ENCODE data around the gene VPS13A.
"Not testable (repeated sequence)": the region's sequence is repeated elsewhere in the genome, so short reads cannot be mapped to it uniquely, and the experiment has no call there.

- not testable (repeated sequence) for TF ChIP-seq STAT6 (CRISPR knock-in tag; conservative IDR thresholded peaks at IDR 0.05; ENCODE audit: low read depth); TCF7 (CRISPR knock-in tag; IDR thresholded peaks at IDR 0.05; ENCODE audit: low read depth); CTCF (IDR thresholded peaks at IDR 0.05); FOXJ3 (CRISPR knock-in tag; IDR thresholded peaks at IDR 0.05; ENCODE audit: borderline replicate concordance); SP1 (CRISPR knock-in tag; conservative IDR thresholded peaks at IDR 0.05); USF2 (CRISPR knock-in tag; IDR thresholded peaks at IDR 0.05); PREB (CRISPR knock-in tag; IDR thresholded peaks at IDR 0.05; ENCODE audit: borderline replicate concordance); MLX (CRISPR knock-in tag; IDR thresholded peaks at IDR 0.05); E2F4 (CRISPR knock-in tag; IDR thresholded peaks at IDR 0.05; ENCODE audit: borderline replicate concordance, low read depth); ATF3 (CRISPR knock-in tag; conservative IDR thresholded peaks at IDR 0.05); ZBTB21 (CRISPR knock-in tag; IDR thresholded peaks at IDR 0.05; ENCODE audit: borderline replicate concordance); IRF2 (CRISPR knock-in tag; IDR thresholded peaks at IDR 0.05; ENCODE audit: borderline replicate concordance, low read depth)
These were observed 221.2 kb downstream of the VPS13A start for GRCh38 chr9:77398581-77398980.

Measured in WTC11 (cell line).